ENCODE results near the gene PTPRA. TPM values are rescaled to one million over a fixed set of nuclear protein-coding genes. Genes with fewer than 3 reads are reported as not detected.

Gene PTPRA
- total and polyA plus RNA-seq, 2 of the 13 experiments (the other 11 are each of a cell fraction or from before 2014, with no cell fraction given), result 47.2 to 127 TPM

DNA sequence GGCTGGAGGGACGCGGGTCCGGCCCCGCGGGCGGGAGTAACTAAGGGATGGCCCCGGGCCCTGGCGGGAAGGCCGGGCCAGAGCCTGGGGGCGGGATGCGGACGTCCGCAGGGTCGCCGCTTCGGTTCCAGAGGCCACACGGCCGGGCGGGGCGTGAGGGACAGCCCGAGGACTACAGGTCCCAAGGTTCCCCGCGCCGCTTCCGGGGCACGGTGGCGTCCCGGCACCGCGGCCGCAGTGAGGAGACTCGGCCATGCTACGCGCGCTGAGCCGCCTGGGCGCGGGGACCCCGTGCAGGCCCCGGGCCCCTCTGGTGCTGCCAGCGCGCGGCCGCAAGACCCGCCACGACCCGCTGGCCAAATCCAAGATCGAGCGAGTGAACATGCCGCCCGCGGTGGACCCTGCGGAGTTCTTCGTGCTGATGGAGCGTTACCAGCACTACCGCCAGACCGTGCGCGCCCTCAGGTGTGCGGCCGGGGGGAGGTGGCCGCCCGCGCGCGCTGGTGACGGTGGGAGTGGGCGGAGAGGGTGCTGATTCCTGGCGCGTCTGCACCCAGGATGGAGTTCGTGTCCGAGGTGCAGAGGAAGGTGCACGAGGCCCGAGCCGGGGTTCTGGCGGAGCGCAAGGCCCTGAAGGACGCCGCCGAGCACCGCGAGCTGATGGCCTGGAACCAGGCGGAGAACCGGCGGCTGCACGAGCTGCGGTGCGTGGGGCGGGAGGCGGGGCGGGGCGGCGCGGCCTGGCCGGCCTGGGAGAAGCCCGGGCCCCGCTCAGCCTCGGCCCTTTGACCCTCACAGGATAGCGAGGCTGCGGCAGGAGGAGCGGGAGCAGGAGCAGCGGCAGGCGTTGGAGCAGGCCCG is 172.8 kb downstream of the PTPRA start, which contains the start of gene MRPS26 (continued):
- TF ChIP-seq MYC (CRISPR knock-in tag; IDR thresholded peaks at IDR 0.05; ENCODE audit: borderline replicate concordance) (peak; percentile 97), KLF11 (CRISPR knock-in tag; IDR thresholded peaks at IDR 0.05) (peak; percentile 37; the same call in 1 of the 2 replicates), MIER3 (CRISPR knock-in tag; IDR thresholded peaks at IDR 0.05; ENCODE audit: borderline replicate concordance) (peak; percentile 25; the same call in 1 of the 2 replicates), ZNF326 (CRISPR knock-in tag; IDR thresholded peaks at IDR 0.05; ENCODE audit: borderline replicate concordance) (peak; percentile 71; the same call in 1 of the 2 replicates), ZNF75D (CRISPR knock-in tag; IDR thresholded peaks at IDR 0.05; ENCODE audit: borderline replicate concordance) (no peak; the same call in 1 of the 2 replicates), ZMYM2 (CRISPR knock-in tag; IDR thresholded peaks at IDR 0.05) (0 out of 2 replicates have a peak, but pooled peaks have one; percentile 7), SIX1 (CRISPR knock-in tag; IDR thresholded peaks at IDR 0.05; ENCODE audit: borderline replicate concordance) (no peak), KLF9 (CRISPR knock-in tag; IDR thresholded peaks at IDR 0.05; ENCODE audit: low read depth) (0 out of 2 replicates have a peak, but pooled peaks have one; percentile 74), TCF7L2 (IDR thresholded peaks at IDR 0.05; ENCODE audit: low read depth, low read length) (no peak), KLF15 (CRISPR knock-in tag; IDR thresholded peaks at IDR 0.05; ENCODE audit: borderline replicate concordance) (peak; percentile 87), ZNF224 (CRISPR knock-in tag; IDR thresholded peaks at IDR 0.05) (peak; percentile 72), AKAP8 (CRISPR knock-in tag; IDR thresholded peaks at IDR 0.05) (peak; percentile 83), SMYD3 (CRISPR knock-in tag; IDR thresholded peaks at IDR 0.05) (0 out of 2 replicates have a peak, but pooled peaks have one; percentile 75), HES4 (CRISPR knock-in tag; IDR thresholded peaks at IDR 0.05; ENCODE audit: borderline replicate concordance) (peak; percentile 98), ZNF121 (CRISPR knock-in tag; IDR thresholded peaks at IDR 0.05) (0 out of 2 replicates have a peak, but pooled peaks have one; percentile 30), NFATC3 (CRISPR knock-in tag; IDR thresholded peaks at IDR 0.05) (peak; percentile 34; the same call in 1 of the 2 replicates), ZNF205 (CRISPR knock-in tag; IDR thresholded peaks at IDR 0.05) (0 out of 2 replicates have a peak, but pooled peaks have one; percentile 57), NR3C1 (CRISPR knock-in tag; IDR thresholded peaks at IDR 0.05) (peak; percentile 44; the same call in 1 of the 2 replicates), ZNF768 (CRISPR knock-in tag; IDR thresholded peaks at IDR 0.05) (peak; percentile 75; the same call in 1 of the 2 replicates), ZFAT (CRISPR knock-in tag; conservative IDR thresholded peaks at IDR 0.05) (no peak), SIX4 (CRISPR knock-in tag; IDR thresholded peaks at IDR 0.05) (no peak), ZNF629 (CRISPR knock-in tag; conservative IDR thresholded peaks at IDR 0.05) (peak; percentile 47; the same call in 1 of the 2 replicates), ZNF264 (CRISPR knock-in tag; IDR thresholded peaks at IDR 0.05) (no peak)
- TF ChIP-seq, protein P1, sequence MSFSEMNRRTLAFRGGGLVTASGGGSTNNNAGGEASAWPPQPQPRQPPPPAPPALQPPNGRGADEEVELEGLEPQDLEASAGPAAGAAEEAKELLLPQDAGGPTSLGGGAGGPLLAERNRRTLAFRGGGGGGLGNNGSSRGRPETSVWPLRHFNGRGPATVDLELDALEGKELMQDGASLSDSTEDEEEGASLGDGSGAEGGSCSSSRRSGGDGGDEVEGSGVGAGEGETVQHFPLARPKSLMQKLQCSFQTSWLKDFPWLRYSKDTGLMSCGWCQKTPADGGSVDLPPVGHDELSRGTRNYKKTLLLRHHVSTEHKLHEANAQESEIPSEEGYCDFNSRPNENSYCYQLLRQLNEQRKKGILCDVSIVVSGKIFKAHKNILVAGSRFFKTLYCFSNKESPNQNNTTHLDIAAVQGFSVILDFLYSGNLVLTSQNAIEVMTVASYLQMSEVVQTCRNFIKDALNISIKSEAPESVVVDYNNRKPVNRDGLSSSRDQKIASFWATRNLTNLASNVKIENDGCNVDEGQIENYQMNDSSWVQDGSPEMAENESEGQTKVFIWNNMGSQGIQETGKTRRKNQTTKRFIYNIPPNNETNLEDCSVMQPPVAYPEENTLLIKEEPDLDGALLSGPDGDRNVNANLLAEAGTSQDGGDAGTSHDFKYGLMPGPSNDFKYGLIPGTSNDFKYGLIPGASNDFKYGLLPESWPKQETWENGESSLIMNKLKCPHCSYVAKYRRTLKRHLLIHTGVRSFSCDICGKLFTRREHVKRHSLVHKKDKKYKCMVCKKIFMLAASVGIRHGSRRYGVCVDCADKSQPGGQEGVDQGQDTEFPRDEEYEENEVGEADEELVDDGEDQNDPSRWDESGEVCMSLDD (CRISPR knock-in tag; IDR thresholded peaks at IDR 0.05; ENCODE audit: borderline replicate concordance), result no peak
- TF ChIP-seq, protein P2, sequence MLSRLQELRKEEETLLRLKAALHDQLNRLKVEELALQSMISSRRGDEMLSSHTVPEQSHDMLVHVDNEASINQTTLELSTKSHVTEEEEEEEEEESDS (CRISPR knock-in tag; IDR thresholded peaks at IDR 0.05; ENCODE audit: borderline replicate concordance), result 0 out of 2 replicates have a peak, but pooled peaks have one; percentile 93
- TF ChIP-seq, protein P3, sequence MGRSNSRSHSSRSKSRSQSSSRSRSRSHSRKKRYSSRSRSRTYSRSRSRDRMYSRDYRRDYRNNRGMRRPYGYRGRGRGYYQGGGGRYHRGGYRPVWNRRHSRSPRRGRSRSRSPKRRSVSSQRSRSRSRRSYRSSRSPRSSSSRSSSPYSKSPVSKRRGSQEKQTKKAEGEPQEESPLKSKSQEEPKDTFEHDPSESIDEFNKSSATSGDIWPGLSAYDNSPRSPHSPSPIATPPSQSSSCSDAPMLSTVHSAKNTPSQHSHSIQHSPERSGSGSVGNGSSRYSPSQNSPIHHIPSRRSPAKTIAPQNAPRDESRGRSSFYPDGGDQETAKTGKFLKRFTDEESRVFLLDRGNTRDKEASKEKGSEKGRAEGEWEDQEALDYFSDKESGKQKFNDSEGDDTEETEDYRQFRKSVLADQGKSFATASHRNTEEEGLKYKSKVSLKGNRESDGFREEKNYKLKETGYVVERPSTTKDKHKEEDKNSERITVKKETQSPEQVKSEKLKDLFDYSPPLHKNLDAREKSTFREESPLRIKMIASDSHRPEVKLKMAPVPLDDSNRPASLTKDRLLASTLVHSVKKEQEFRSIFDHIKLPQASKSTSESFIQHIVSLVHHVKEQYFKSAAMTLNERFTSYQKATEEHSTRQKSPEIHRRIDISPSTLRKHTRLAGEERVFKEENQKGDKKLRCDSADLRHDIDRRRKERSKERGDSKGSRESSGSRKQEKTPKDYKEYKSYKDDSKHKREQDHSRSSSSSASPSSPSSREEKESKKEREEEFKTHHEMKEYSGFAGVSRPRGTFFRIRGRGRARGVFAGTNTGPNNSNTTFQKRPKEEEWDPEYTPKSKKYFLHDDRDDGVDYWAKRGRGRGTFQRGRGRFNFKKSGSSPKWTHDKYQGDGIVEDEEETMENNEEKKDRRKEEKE (IDR thresholded peaks at IDR 0.05), result no peak
